ENCODE data around the gene SLC8B1. TPM values are rescaled to one million over a fixed set of nuclear protein-coding genes. Genes with fewer than 3 reads are reported as not detected.

The SLC8B1 gene
- polyA plus RNA-seq, 2 of the 4 experiments (the other 2 are of a cell fraction): 11.0 to 11.3 TPM

DNA sequence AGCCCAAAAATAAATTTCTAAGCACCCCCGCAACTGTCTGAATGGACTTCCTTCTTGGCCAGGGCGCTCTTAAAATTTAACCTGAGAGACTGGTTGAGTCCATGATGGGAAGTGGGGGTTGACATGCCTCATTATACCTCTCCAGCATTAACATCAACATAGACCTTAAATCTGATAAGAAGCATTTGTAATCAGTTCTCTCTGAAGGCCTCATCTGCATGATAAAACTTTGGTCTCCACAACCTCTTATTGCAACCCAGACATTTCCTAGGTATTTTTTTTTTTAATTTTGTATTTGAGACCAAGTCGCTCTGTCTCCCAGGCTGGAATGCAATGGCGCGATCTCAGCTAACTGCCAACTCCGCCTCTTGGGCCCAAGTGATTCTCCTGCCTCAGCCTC, 10.4 kb upstream of the SLC8B1 start:
- DNase-seq (ENCODE audit: low read depth in 1 of 2, low spot score in 1 of 2): no peak
- WGBS (ENCODE audit: missing lambda C conversion rate): 93% methylated on average over 6 of the region's 6 CpGs
- POLR2A ChIA-PET: no interaction called here
- TF ChIP-seq RARB (CRISPR knock-in tag; IDR thresholded peaks at IDR 0.05) (no peak), KDM5A (IDR thresholded peaks at IDR 0.05) (no peak)
- Histone ChIP-seq H3K4me3 (no peak overlapping the region), H3K4me2 (no peak overlapping the region), H3K9me3 (no peaks in the 10 kb centered on the region), H3K4me1 (no peaks in the 10 kb centered on the region), H3K27ac (no peak overlapping the region)
- no peak for ATAC-seq
- CTCF ChIA-PET: interaction anchor here (0.6 kb wide), 1 partner anchor 32 kb away, joined by 3 read pairs; no protein-coding TSS in a partner anchor
- no peak for FAIRE-seq

DNA sequence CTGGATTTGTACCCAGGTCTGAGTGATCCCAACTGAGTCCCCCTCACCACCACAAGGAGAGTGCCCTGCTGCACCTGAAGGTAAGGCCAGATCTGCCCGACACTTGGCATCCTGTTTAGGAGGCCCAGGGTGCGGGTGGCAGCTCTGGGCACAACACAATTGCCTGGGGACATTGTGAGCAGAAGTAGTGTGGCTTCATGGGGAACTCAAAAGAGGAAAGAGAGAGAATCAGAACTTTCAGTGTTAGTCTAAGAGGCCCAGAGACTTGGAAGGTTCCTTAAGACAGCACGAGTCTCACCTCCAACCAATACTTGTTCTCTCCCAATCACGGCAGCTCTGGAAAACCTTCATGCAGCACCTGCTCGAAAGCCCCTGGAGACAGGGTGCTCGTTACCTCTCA, 6.6 kb upstream of the SLC8B1 start:
- Histone ChIP-seq H3K4me2 (no peak overlapping the region), H3K9me3 (no peaks in the 10 kb centered on the region), H3K4me1 (no peaks in the 10 kb centered on the region), H3K4me3 (no peak overlapping the region), H3K27ac (no peak overlapping the region)
- ChIA-PET CTCF (interaction anchor here (1.4 to 1.6 kb wide), 2 partner anchors 30 to 83 kb away, joined by 3 to 5 read pairs; no protein-coding TSS in a partner anchor), POLR2A (no interaction called here)
- WGBS (ENCODE audit: missing lambda C conversion rate): 76% methylated on average over 6 of the region's 6 CpGs
- FAIRE-seq: no peak
- no peak for TF ChIP-seq ZFP36 (IDR thresholded peaks at IDR 0.05; ENCODE audit: borderline replicate concordance, partially characterized antibody)
- no peak for TF ChIP-seq BHLHE40 (IDR thresholded peaks at IDR 0.05; ENCODE audit: low read depth, low read length)
- TF ChIP-seq FOSL2 (IDR thresholded peaks at IDR 0.05): no peak
- no peak for TF ChIP-seq FOSL2 (CRISPR knock-in tag; IDR thresholded peaks at IDR 0.05)
- ATAC-seq: peak in 1 of 2 experiments; percentile 16; a peak in 1 of 6 replicates
- DNase-seq (ENCODE audit: low read depth in 1 of 2, low spot score in 1 of 2): no peak

DNA sequence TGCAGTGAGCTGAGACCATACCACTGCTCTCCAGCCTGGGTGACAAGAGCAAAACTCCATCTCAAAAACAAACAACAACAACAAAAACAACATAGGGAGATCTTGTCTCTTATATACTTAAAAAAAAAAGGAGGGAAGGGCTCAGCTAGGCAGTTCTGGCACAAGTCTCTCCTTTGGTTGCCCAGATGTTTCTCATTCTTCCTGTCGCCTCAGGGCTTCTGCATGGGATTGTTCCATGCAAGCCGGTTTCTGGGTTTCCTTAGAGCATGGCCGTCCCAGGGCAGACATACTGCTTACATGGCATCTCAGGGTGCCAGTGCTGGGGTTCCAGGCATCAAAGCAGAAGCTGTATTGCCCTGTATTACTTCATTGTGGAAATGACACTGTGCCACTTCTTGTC, 5.2 kb upstream of the SLC8B1 start:
- Histone ChIP-seq H3K27ac (no peak overlapping the region), H3K4me3 (no peak overlapping the region), H3K4me2 (no peak overlapping the region), H3K9me3 (no peaks in the 10 kb centered on the region), H3K4me1 (no peaks in the 10 kb centered on the region)
- TF ChIP-seq EHF (CRISPR knock-in tag; IDR thresholded peaks at IDR 0.05) (no peak), NPAS2 (CRISPR knock-in tag; IDR thresholded peaks at IDR 0.05; ENCODE audit: borderline replicate concordance) (no peak), CEBPB (IDR thresholded peaks at IDR 0.05) (no peak), GATA3 (IDR thresholded peaks at IDR 0.05; ENCODE audit: borderline replicate concordance) (no peak), POLR2A (IDR thresholded peaks at IDR 0.05; ENCODE audit: low read length) (no peak), TFCP2L1 (CRISPR knock-in tag; IDR thresholded peaks at IDR 0.05) (no peak), BHLHE40 (IDR thresholded peaks at IDR 0.05; ENCODE audit: low read depth, low read length) (no peak), MAZ (IDR thresholded peaks at IDR 0.05; ENCODE audit: borderline replicate concordance, low read depth, low read length) (no peak), KDM5A (IDR thresholded peaks at IDR 0.05) (no peak), NFE2L2 (conservative IDR thresholded peaks at IDR 0.05; ENCODE audit: low read length) (no peak), ZNF302 (CRISPR knock-in tag; IDR thresholded peaks at IDR 0.05) (no peak), HOXB13 (CRISPR knock-in tag; IDR thresholded peaks at IDR 0.05; ENCODE audit: low read depth) (no peak)
- TF ChIP-seq, protein P1, sequence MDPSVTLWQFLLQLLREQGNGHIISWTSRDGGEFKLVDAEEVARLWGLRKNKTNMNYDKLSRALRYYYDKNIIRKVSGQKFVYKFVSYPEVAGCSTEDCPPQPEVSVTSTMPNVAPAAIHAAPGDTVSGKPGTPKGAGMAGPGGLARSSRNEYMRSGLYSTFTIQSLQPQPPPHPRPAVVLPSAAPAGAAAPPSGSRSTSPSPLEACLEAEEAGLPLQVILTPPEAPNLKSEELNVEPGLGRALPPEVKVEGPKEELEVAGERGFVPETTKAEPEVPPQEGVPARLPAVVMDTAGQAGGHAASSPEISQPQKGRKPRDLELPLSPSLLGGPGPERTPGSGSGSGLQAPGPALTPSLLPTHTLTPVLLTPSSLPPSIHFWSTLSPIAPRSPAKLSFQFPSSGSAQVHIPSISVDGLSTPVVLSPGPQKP (IDR thresholded peaks at IDR 0.05; ENCODE audit: low read depth, low read length): no peak
- TF ChIP-seq, protein P2, sequence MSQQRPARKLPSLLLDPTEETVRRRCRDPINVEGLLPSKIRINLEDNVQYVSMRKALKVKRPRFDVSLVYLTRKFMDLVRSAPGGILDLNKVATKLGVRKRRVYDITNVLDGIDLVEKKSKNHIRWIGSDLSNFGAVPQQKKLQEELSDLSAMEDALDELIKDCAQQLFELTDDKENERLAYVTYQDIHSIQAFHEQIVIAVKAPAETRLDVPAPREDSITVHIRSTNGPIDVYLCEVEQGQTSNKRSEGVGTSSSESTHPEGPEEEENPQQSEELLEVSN (IDR thresholded peaks at IDR 0.05; ENCODE audit: borderline replicate concordance, low read depth): no peak
- TF ChIP-seq, protein P3, sequence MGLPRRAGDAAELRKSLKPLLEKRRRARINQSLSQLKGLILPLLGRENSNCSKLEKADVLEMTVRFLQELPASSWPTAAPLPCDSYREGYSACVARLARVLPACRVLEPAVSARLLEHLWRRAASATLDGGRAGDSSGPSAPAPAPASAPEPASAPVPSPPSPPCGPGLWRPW (IDR thresholded peaks at IDR 0.05): no peak
- TF ChIP-seq, protein P4, sequence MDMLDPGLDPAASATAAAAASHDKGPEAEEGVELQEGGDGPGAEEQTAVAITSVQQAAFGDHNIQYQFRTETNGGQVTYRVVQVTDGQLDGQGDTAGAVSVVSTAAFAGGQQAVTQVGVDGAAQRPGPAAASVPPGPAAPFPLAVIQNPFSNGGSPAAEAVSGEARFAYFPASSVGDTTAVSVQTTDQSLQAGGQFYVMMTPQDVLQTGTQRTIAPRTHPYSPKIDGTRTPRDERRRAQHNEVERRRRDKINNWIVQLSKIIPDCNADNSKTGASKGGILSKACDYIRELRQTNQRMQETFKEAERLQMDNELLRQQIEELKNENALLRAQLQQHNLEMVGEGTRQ (IDR thresholded peaks at IDR 0.05): no peak
- TF ChIP-seq, protein P5, sequence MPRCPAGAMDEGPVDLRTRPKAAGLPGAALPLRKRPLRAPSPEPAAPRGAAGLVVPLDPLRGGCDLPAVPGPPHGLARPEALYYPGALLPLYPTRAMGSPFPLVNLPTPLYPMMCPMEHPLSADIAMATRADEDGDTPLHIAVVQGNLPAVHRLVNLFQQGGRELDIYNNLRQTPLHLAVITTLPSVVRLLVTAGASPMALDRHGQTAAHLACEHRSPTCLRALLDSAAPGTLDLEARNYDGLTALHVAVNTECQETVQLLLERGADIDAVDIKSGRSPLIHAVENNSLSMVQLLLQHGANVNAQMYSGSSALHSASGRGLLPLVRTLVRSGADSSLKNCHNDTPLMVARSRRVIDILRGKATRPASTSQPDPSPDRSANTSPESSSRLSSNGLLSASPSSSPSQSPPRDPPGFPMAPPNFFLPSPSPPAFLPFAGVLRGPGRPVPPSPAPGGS (IDR thresholded peaks at IDR 0.05): no peak
- WGBS (ENCODE audit: missing lambda C conversion rate): 67% methylated on average over 3 of the region's 3 CpGs
- no peak for FAIRE-seq
- ChIA-PET CTCF (interaction anchor here (1.0 to 1.6 kb wide), 4 partner anchors 9 to 86 kb away, joined by 3 to 5 read pairs (median 3); no protein-coding TSS in a partner anchor), POLR2A (no interaction called here)
- no peak for DNase-seq (ENCODE audit: low read depth in 1 of 2, low spot score in 1 of 2)
- no peak for ATAC-seq
